ENCODE data around the gene SHROOM3.

Gene SHROOM3

GRCh38 chr4:76624931-76625715 is 190.1 kb downstream of the SHROOM3 start:
- no peak for DNase-seq (ENCODE audit: low spot score)

DNA sequence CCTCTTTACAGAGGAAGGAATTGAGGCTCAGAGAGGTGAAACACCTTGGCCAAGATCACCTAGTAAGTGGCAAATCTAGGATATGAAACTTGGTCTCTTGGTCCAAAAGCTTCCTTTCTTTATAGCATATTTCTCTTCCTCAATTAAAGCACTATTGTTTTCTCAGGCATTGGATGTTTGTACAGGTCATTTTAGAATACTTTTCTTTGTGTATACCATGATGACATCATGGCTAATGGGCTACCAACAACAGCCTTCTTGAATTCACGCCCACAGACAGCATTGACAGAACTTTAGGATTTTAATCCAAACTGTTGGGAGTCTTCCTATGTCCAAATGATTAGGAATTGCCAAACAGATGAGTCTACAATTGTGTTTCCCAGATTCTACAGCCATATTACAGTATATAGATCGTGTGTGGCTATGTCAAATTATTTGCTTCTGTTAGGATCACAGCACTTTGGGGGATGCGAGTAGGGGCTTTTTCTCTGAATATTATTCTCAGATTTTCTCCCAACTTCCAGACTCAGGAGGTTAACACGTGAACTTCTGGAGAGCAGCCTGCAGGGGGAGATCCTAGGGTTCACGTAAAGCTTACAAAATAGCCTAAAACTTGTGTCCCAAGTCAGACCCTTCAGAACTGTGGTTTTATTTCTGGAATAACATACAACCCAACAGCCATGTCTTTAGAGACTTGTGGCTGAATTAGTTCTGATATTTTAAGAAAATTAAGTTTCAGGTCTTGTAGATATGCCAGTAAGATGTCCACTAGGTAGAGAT is 191.8 kb downstream of the SHROOM3 start:
- no peak for DNase-seq (ENCODE audit: low spot score)

DNA sequence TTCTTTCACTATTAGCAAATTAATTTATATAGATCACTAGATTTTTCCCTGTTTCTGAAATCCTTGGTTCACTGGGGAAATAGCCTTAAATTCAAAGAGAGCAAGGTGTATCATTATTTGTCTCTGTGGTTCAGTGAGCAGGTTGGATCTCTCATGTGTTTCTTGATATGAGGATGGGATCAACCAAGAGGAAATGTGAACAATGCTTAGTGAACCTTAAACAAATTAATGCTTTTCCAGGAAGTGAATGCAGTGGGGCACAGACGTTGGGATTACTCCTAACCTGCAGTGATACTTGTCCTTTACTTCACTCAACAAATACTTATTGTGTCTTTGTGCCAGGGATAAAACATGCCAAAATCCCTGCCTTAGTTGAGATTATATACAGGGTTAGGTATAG is 193.2 kb downstream of the SHROOM3 start:
- DNase-seq (ENCODE audit: low spot score): no peak

DNA sequence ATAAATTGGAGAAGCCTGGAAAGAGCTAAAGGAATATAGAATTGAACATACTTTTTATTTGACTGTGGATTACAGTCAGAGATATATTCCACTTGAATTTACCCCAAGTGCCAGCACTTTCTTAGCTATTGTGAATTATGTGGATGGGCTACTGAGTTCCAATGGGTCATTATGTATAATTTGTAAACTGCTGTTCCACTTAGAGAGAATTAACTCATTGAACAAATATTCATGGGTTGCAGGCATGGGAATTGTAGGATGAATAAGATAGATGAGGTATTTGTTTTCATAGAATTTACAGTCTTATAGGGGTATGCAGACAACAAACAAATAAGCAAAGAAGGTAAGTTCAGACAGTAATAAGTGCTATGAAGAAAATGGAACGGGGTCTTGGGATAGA is 195.7 kb downstream of the SHROOM3 start:
- DNase-seq (ENCODE audit: low spot score): no peak

DNA sequence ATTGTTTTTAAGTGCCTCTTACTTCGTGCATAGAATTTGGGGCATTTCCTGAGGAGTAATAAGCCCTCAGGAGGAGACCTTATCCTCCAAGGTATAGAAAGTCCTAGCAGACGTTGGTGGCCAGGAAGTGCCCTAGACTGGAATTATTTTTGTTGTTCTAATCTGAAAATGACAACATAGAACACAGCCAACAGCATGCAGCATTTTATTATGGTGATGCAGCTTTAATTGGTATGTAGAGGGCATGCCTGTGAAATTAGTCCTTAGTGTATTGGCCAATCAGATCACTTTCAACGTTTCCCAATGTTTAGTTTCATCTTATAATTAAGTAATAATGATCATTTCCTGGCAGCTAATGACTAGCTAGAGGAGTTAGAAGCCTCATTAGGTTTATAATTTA is 199.2 kb downstream of the SHROOM3 start:
- no peak for DNase-seq (ENCODE audit: low spot score)

DNA sequence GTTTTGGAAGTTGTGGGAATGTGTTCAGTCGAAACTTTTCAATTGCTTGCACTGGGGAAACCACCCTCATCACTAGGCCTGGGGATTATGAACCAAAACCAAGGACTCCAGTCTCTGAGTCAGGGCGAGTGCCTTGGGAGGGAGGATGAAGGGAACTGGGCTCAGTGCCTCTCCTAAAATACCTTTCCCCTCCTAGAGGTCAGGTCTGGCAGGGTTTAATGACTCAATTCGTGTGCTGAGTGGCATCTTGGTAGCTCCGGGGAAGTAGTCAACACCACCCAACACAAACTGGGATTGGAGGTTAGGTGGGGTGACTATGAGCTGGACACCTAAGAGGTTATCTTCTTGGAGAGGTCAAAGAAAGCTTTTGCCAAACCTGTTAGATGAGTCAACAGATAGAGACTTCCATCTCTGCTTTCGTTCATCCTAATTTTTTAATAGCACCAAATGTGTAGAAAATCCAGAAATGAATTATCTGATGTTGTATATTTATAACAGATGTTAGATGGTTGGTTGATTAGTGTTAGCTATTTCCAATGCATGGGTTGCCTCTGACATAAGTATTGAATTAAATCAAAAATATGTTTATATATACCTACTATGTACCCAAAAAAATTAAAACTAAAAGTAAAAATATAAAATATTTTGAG is 202.8 kb downstream of the SHROOM3 start:
- DNase-seq (ENCODE audit: low spot score): no peak

DNA sequence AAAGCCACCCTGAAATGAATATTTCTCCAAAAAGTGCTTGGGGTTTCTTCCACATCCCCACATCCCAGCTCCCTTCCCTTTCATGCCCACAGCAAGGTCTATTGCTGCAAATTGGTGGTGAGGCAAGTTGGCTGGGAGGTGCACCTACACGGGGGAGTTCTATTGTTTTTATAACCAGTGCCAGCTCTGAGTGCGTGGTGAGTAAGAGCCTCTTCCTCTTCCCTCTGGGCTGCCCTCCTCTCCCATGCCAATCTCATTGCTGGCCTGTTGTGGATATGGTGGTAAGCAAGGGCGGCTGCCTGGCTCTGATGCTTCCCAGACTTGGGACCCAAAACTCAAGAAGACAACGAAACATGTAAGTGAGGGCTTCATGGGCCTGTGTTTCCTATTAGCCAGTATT is 204.3 kb downstream of the SHROOM3 start:
- DNase-seq (ENCODE audit: low spot score): no peak

DNA sequence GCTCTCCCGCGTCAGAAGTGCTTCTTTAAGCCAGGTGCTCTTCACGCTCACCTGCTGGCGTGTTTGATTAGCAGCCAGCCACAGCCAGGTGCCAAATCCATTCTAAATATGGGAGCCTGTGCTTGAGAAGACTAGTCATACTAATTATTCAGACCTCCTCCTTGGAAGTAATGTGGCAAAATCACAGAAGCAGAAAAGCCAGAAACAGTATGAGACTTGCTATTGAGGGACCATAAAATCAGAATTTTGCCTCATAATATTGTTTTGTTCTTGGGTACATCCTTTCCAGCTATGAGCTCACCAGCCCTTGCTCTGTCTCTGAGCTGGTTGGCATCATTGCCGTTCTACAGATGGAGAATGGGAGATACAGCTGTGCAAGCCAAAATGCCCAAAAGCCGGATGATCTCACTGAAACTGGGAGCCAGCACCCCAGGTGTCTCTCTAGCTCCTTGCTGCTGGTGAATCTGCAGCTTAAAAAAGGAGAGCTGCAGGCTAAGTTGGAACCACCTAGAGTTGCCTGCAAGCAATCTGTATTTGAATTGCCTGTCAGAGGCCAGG is 205.4 kb downstream of the SHROOM3 start:
- DNase-seq (ENCODE audit: low spot score): no peak

DNA sequence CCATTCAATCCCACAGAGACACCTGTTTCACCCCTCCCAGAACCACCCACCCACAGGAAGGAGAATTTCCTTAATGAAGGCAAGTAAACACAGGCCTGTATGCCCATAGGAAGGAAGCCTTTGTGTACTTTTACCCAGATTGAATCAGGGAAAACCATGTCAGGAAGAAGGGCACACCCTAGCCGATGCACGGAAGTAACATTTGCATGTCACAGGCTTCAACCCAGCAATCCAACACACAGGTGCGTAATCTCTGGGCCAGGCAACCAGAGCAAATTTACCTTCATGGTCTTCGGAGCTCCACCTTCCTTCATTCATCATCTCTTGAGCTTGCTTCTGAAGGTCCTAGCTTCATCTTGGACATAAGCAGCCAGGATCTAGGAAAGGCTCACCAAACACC is 206.3 kb downstream of the SHROOM3 start:
- DNase-seq (ENCODE audit: low spot score): no peak

- DNase-seq (ENCODE audit: low spot score): no peak
Observed at GRCh38 chr4:76641758-76642157, 206.7 kb downstream of the SHROOM3 start.

DNA sequence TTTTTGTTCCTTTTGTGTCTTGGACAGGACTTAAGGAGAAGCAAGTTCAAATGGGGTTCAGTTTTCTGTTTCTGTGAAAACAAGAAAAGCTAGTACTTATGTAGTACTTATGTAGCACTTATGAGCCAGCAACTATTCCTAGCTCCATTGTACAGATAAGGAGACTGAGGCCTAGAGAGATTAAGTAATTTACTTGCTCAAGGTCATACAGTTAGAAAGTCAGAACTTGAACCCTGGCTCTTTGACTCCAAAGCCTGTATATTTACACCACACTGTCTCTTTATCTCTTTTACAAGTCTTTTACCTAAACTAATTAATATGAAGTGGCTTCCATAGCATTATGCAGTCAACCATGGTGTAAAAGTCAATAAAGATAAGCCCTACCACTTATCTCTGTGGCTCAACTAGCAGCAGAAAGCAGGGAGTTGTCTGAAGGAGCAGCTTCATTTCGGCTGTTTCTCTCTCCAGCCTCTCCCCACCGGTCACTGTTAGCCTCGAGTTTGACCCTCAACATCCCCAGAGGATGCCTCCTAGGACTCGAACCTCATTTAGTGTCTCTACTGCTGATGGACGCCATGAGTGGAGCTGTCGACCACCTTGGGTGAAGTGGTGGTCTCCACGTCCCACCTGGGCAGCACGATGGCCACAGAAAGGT is 209.9 kb downstream of the SHROOM3 start:
- no peak for DNase-seq (ENCODE audit: low spot score)

GRCh38 chr4:76649086-76649485 is 214.1 kb downstream of the SHROOM3 start:
- DNase-seq (ENCODE audit: low spot score): no peak

GRCh38 chr4:76651616-76652015 is 216.6 kb downstream of the SHROOM3 start:
- DNase-seq (ENCODE audit: low spot score): no peak

GRCh38 chr4:76652389-76652788 is 217.4 kb downstream of the SHROOM3 start:
- DNase-seq (ENCODE audit: low spot score): no peak

DNA sequence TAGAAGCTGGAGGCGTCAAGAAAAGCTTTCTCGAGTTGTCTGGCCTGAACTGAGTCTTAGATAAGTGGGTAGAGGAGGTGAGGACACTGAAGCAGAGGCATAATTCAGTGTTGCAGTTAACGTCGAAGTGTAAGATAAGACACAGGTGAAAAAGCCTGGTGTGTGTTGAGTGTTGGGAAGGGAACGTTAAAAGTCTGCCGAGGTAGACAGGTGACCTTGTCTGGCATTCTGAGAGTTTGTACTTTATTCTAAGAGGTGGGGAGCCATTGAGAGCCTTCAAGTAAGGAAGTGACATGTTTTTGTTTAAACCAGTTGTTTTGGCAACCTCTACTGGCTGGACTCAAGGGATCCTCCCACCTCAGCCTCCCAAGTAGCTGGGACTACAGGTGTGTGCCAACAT is 219.1 kb downstream of the SHROOM3 start:
- DNase-seq (ENCODE audit: low spot score): no peak

DNA sequence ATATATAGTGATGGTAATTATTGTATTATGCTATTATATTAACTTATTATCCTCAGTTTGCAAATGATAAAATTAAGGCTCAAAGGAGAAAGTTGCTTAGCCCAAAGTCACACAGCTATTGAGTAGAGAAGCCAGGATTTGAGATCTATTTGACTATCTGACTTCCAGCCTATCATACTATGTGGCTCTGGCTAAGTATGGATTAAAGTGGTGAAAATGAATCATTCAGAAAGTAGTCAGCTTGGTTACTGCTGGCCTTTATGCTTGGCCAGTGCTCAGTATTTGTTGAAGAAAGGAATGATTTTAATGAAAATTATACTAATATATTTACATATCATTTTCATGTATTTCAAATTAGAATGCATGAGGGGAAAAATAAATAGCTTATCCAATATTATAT is 219.8 kb downstream of the SHROOM3 start:
- DNase-seq (ENCODE audit: low spot score): no peak

GRCh38 chr4:76655566-76656479 is 220.8 kb downstream of the SHROOM3 start:
- DNase-seq (ENCODE audit: low spot score): no peak

- no peak for DNase-seq (ENCODE audit: low spot score)
Observed at GRCh38 chr4:76657443-76657842, 222.4 kb downstream of the SHROOM3 start.

DNA sequence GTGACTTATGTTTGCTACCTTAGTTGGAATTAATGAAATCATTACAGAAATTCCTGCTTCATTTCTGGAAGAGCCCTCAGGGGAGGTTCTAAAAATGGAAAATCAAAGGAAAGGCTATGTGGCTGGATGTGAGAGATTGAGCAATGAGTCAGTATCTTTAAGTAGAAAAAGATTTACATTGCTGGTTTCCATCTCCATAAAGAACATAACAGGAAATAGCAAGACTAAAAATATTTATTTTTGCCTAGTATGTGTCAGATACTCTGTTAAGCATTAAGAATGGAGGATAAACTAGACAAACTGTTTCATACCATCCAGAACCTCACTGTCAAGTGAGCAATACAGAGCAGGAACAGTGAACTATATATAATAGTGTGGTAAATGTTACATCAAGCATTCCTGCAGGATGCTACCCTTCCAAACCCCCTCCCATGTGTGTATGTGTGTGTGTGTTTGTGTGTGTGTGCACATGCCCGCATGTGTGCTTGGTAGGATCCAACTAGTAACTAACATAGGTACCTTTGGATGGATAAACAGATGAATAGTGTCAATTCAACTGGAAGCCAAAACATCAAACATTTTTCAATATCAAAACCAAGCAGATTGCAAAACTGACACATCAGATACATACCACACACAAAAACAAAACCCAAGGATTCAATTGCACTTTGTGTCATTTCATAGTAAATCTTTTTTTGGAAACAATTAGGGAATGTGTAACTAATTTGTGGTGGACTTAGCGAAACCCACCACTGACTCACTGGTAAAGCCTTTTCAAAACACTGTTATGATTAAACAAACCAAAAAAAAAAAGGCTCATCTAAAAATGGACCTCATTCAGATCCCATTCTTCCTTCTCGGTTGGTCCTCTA is 223.4 kb downstream of the SHROOM3 start:
- DNase-seq (ENCODE audit: low spot score): no peak

DNA sequence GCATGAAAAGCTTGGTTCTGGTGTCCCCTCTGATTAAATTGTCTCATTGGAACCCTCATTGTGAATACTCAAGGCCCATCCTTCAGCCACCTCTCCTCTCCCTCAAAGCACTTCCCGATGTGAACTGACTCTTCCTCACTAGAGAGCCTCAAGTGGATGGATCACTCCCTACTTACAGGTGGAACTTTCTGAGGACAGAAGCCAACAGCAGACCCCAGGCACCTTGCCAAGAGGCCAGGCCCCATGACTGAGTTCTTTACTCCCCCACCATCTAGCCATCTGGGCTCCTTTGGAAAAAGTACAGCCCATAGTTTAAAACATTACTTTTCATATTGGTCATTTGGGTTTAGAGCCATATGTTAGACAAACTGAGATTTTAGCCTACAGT is 224.1 kb downstream of the SHROOM3 start:
- no peak for DNase-seq (ENCODE audit: low spot score)

Data from activated CD4-positive, alpha-beta T cell treated with anti-CD3 and anti-CD28 coated beads, Interleukin-2, Interleukin-4, amounts not matched to agents 100 ng/mL and 50 ng/mL, durations not matched to agents 16 hours and 8 hours (primary cell).